ENCODE measurements around the gene ZMYM1. TPM values are rescaled to one million over a fixed set of nuclear protein-coding genes. Genes with fewer than 3 reads are reported as not detected.
"Not testable (repeated sequence)": the region's sequence is repeated elsewhere in the genome, so short reads cannot be mapped to it uniquely, and the experiment has no call there.

The ZMYM1 gene
- total RNA-seq, 2 experiments from 2014 or later, result 19.6 to 21.4 TPM

DNA sequence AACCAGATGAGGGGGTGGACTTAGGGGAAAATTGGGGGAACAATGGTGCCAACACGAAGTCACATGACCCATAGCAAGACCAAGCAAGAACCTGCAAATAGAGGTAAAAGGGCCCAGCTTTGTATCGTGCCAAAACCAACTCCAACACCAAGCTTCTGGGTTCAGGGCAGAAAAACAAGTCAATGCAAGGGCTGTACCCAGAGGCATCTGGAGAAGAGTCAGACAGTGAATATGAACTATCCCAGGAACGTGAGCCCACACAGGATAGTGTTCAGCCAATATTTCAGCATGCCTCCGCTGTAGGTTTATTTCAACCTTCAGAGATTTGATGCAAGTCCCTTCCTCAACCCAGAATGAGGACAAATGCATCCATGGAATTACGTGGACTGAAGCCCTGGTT is 32.5 kb upstream of the ZMYM1 start:
- DNase-seq (no peak), ATAC-seq (no peak)
- ChIA-PET CTCF (interaction anchor here (1.2 kb wide), 1 partner anchor 40 kb away, joined by 3 read pairs; no protein-coding TSS in a partner anchor), POLR2A (no interaction called here)
- Mint-ChIP-seq H3K9me3 (ENCODE audit: insufficient read depth) (no peaks in the 10 kb centered on the region), H3K4me3 (no peak overlapping the region), H3K27ac (no peak overlapping the region), H3K27me3 (ENCODE audit: low read depth) (peaks cover 2% of the 10 kb centered on the region), H3K4me1 (ENCODE audit: low read depth) (no peaks in the 10 kb centered on the region), H3K36me3 (ENCODE audit: low read depth) (no peaks in the 10 kb centered on the region)

GRCh38 chr1:35047188-35047858 is 31.9 kb upstream of the ZMYM1 start:
- ATAC-seq (no peak), DNase-seq (no peak)
- H3K36me3 Mint-ChIP-seq (ENCODE audit: low read depth), result no peaks in the 10 kb centered on the region
- H3K4me3 Mint-ChIP-seq, result no peak overlapping the region
- H3K9me3 Mint-ChIP-seq (ENCODE audit: insufficient read depth), result no peaks in the 10 kb centered on the region
- CTCF ChIA-PET, result interaction anchor here (1.2 kb wide), 1 partner anchor 41 kb away, joined by 3 read pairs; no protein-coding TSS in a partner anchor
- POLR2A ChIA-PET, result no interaction called here
- no peak overlapping the region for H3K27ac Mint-ChIP-seq
- H3K4me1 Mint-ChIP-seq (ENCODE audit: low read depth), result no peaks in the 10 kb centered on the region
- peaks cover 2% of the 10 kb centered on the region for H3K27me3 Mint-ChIP-seq (ENCODE audit: low read depth)

DNA sequence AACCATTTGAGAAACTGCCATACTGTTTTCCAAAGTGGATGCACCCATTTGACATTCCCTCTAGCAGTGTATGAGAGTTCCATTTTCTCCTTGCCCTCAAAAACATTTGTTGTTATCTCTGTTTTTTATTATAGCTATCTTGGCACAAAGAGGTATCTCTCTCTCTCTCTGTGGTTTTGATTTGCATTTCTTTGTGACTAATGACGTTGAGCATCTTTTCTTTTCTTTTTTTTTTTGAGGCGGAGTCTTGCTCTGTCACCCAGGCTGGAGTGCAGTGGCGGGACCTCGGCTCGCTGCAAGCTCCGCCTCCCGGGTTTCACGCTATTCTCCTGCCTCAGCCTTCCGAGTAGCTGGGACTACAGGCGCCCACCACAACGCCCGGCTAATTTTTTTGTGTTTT is 30.1 kb upstream of the ZMYM1 start:
- no peak for DNase-seq
- POLR2A ChIA-PET, result no interaction called here
- no peaks in the 10 kb centered on the region for H3K4me1 Mint-ChIP-seq (ENCODE audit: low read depth)
- H3K4me3 Mint-ChIP-seq, result no peak overlapping the region
- no peak for ATAC-seq
- no peaks in the 10 kb centered on the region for H3K9me3 Mint-ChIP-seq (ENCODE audit: insufficient read depth)
- no peaks in the 10 kb centered on the region for H3K36me3 Mint-ChIP-seq (ENCODE audit: low read depth)
- CTCF ChIA-PET, result no interaction called here
- no peak overlapping the region for H3K27ac Mint-ChIP-seq
- peaks cover 2% of the 10 kb centered on the region for H3K27me3 Mint-ChIP-seq (ENCODE audit: low read depth)

DNA sequence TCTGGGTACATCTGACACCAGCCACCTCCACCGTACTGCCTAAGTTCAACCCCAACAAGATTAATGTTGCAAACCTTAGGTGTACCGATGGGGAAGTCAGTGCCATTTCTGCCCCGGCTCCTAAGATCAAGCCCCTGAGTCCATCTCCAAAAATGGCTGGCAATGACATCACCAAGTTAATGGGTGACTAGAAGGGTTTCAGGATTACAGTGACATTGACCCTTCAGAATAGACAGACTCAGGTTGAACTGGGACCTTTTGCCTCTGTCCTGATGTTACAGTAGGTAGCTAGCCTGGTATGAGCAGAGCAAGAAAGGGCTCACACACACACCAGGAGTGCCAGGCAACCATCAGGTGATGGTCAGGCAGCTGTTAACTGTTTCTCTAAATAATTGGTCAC is 25.8 kb upstream of the ZMYM1 start:
- ChIA-PET POLR2A (no interaction called here), CTCF (no interaction called here)
- DNase-seq, result no peak
- Mint-ChIP-seq H3K4me1 (ENCODE audit: low read depth) (no peaks in the 10 kb centered on the region), H3K27ac (no peak overlapping the region), H3K9me3 (ENCODE audit: insufficient read depth) (no peaks in the 10 kb centered on the region), H3K36me3 (ENCODE audit: low read depth) (no peaks in the 10 kb centered on the region), H3K4me3 (no peak overlapping the region), H3K27me3 (ENCODE audit: low read depth) (peaks cover 16% of the 10 kb centered on the region)
- no peak for ATAC-seq

DNA sequence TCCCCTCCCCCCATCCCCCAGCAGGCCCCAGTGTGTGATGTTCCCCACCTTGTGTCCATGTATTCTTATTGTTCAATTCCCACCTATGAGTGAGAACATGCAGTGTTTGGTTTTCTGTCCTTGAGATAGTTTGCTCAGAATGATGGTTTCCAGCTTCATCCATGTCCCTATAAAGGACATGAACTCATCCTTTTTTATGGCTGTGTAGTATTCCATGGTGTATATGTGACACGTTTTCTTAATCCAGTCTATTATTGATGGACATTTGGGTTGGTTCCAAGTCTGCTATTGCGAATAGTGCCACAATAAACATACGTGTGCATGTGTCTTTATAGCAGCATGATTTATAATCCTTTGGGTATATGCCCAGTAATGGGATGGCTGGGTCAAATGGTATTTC is 24.9 kb upstream of the ZMYM1 start:
- H3K36me3 Mint-ChIP-seq (ENCODE audit: low read depth); H3K27ac Mint-ChIP-seq; H3K4me3 Mint-ChIP-seq; H3K9me3 Mint-ChIP-seq (ENCODE audit: insufficient read depth); H3K4me1 Mint-ChIP-seq (ENCODE audit: low read depth); ATAC-seq; CTCF ChIA-PET; POLR2A ChIA-PET; DNase-seq: not testable (repeated sequence)
- H3K27me3 Mint-ChIP-seq (ENCODE audit: low read depth), result peaks cover 17% of the 10 kb centered on the region

DNA sequence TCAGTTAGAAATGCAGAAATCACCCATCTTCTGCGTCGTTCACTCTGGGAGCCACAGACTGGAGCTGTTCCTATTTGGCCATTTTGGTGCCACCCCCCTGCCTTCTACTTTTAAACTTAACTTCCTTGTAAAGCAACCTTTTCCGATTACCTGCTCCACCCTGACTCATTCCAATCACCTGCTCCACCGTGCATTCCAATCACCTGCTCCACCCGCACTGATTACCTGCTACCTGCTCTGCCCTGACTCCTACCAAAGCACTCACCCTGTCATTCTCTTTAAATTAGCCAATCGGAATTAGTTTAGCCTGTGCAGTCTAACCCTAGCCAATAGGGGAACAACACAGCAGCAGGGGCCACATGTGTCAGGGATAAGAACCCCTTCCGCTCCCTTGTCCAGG is 20.9 kb upstream of the ZMYM1 start:
- H3K9me3 Mint-ChIP-seq (ENCODE audit: insufficient read depth); H3K4me1 Mint-ChIP-seq (ENCODE audit: low read depth); H3K4me3 Mint-ChIP-seq; CTCF ChIA-PET; ATAC-seq; DNase-seq; H3K36me3 Mint-ChIP-seq (ENCODE audit: low read depth); H3K27ac Mint-ChIP-seq; POLR2A ChIA-PET: not testable (repeated sequence)
- peaks cover 17% of the 10 kb centered on the region for H3K27me3 Mint-ChIP-seq (ENCODE audit: low read depth)

DNA sequence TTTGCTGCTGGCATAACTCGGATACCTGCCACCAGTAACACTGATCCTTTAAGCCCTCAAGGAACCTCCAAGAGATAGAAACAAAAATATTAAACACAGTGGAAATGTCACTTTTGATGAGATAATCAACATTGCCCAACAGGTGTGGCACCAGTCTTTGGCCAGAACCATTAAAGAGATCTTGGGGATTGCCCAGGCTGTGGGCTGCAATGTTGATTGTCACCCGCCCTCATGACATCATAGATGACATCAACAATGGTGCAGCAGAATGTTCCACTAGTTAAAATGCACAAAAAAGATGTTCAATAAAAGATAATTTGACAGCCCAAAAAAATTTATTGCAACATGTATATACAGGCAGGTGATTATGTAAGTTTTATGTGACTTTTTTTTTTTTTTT is 20.2 kb upstream of the ZMYM1 start:
- Mint-ChIP-seq H3K36me3 (ENCODE audit: low read depth) (no peaks in the 10 kb centered on the region), H3K27me3 (ENCODE audit: low read depth) (peaks cover 18% of the 10 kb centered on the region), H3K4me1 (ENCODE audit: low read depth) (peaks cover 3% of the 10 kb centered on the region), H3K27ac (no peak overlapping the region), H3K4me3 (no peak overlapping the region), H3K9me3 (ENCODE audit: insufficient read depth) (no peaks in the 10 kb centered on the region)
- ChIA-PET POLR2A (no interaction called here), CTCF (no interaction called here)
- DNase-seq (no peak), ATAC-seq (no peak)

DNA sequence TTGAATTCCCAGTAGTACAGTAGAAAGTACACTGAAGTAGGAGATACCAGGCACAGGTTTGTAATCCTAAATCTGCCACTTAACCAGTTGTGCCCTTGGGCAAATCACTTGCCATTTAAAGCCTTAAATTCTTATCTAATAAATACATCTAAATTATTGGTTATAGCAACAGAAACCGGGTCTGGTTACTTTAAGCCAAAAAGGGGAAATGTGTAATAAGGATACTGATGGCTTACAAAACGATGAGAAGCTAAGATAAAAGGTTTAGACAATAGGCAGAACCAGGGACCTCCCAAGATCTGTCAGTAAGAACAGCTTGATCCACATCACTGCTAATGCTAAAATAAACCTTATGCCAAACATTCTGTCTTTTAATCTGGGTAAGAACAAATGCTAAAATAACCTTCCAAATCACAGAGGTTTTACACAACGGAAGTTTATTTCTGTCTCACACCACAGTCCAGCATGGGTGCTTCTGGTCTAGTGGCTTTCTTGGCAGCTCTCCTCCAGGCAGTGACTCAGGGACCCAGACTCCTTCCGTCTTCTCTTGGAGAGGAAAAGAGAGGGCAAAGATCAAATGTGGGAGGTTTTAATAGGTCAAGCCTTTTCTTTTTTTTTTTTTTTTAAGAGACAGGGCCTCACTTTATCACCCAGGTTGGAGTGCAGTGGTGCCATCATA is 16.5 kb upstream of the ZMYM1 start:
- Mint-ChIP-seq H3K4me3 (no peak overlapping the region), H3K4me1 (ENCODE audit: low read depth) (peaks cover 3% of the 10 kb centered on the region), H3K27me3 (ENCODE audit: low read depth) (peaks cover 12% of the 10 kb centered on the region), H3K36me3 (ENCODE audit: low read depth) (no peaks in the 10 kb centered on the region), H3K9me3 (ENCODE audit: insufficient read depth) (no peaks in the 10 kb centered on the region), H3K27ac (no peak overlapping the region)
- ATAC-seq (no peak), DNase-seq (no peak)
- CTCF ChIA-PET, result no interaction called here
- POLR2A ChIA-PET, result no interaction called here

DNA sequence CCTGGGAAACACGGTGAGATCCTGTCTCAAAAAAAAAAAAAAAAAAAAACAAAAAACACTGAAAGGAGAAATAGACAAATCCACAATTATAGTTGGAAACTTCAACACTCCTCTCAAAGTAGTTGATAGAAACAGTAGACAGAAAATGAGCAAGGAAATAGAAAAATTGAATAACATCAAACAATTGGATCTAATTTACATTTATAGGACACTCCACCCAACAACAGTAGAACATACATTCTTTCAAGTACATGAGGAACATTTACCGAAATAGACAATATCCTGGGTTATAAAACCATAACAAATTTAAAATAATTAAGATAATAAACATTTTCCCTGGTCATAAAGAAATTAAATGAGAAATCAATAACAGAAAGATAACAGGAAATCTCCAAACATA is 14.9 kb upstream of the ZMYM1 start:
- Mint-ChIP-seq H3K4me1 (ENCODE audit: low read depth) (peaks cover 3% of the 10 kb centered on the region), H3K27ac (no peak overlapping the region), H3K27me3 (ENCODE audit: low read depth) (peaks cover 7% of the 10 kb centered on the region), H3K36me3 (ENCODE audit: low read depth) (no peaks in the 10 kb centered on the region), H3K4me3 (no peak overlapping the region), H3K9me3 (ENCODE audit: insufficient read depth) (no peaks in the 10 kb centered on the region)
- CTCF ChIA-PET, result no interaction called here
- no peak for DNase-seq
- ATAC-seq, result no peak
- POLR2A ChIA-PET, result no interaction called here

DNA sequence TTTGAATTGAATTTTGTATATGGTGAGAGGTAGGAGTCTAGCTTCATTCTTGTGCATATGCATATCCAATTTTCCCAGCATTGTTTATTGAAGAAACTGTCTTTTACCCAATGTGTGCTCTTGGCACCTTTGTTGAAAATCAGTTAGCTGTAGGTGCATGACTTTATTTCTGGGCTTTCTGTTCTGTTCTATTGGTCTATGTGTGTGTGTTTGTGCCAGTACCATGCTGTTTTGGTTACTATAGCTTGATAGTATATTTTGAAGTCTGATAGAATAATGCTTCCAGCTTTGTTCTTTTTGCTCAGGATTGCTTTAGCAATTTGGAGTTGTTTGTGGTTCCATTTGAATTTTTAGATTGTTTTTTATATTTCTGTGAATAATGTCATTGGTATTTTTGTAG is 9.4 kb upstream of the ZMYM1 start:
- ATAC-seq (no peak), DNase-seq (no peak)
- no peak overlapping the region for H3K4me3 Mint-ChIP-seq
- ChIA-PET POLR2A (no interaction called here), CTCF (no interaction called here)
- H3K36me3 Mint-ChIP-seq (ENCODE audit: low read depth), result no peaks in the 10 kb centered on the region
- peaks cover 28% of the 10 kb centered on the region for H3K27me3 Mint-ChIP-seq (ENCODE audit: low read depth)
- no peaks in the 10 kb centered on the region for H3K4me1 Mint-ChIP-seq (ENCODE audit: low read depth)
- H3K9me3 Mint-ChIP-seq (ENCODE audit: insufficient read depth), result no peaks in the 10 kb centered on the region
- H3K27ac Mint-ChIP-seq, result no peak overlapping the region

- DNase-seq (no peak), ATAC-seq (no peak)
- Mint-ChIP-seq H3K9me3 (ENCODE audit: insufficient read depth) (peaks cover 3% of the 10 kb centered on the region), H3K27ac (no peak overlapping the region), H3K27me3 (ENCODE audit: low read depth) (peaks cover 33% of the 10 kb centered on the region), H3K36me3 (ENCODE audit: low read depth) (peaks cover 3% of the 10 kb centered on the region), H3K4me3 (no peak overlapping the region), H3K4me1 (ENCODE audit: low read depth) (peaks cover 10% of the 10 kb centered on the region)
- ChIA-PET CTCF (no interaction called here), POLR2A (no interaction called here)
Measured at GRCh38 chr1:35073265-35073811, 5.8 kb upstream of the ZMYM1 start.

- Mint-ChIP-seq H3K27me3 (ENCODE audit: low read depth) (peaks cover 19% of the 10 kb centered on the region), H3K4me1 (ENCODE audit: low read depth) (peaks cover 30% of the 10 kb centered on the region), H3K36me3 (ENCODE audit: low read depth) (peaks cover 13% of the 10 kb centered on the region)
- ATAC-seq; POLR2A ChIA-PET; H3K4me3 Mint-ChIP-seq; H3K9me3 Mint-ChIP-seq (ENCODE audit: insufficient read depth); H3K27ac Mint-ChIP-seq; DNase-seq; CTCF ChIA-PET: not testable (repeated sequence)
Measured at GRCh38 chr1:35076426-35076825, 2.8 kb upstream of the ZMYM1 start.
